Measurements from ENCODE around the gene RNF213.
A peak's percentile ranks its signal among the peaks of the same experiment; 100 is the strongest.
"Not testable (repeated sequence)": the region's sequence is repeated elsewhere in the genome, so short reads cannot be mapped to it uniquely, and the experiment has no call there.

Gene RNF213

GRCh38 chr17:80252871-80253270 lies 7.8 kb upstream of the RNF213 start:
- DNase-seq (ENCODE audit: low read depth) = peak; percentile 83

GRCh38 chr17:80253631-80254395 lies 6.8 kb upstream of the RNF213 start:
- no peak for DNase-seq (ENCODE audit: low read depth)

GRCh38 chr17:80254396-80255251 lies 6.0 kb upstream of the RNF213 start:
- DNase-seq (ENCODE audit: low read depth) = peak; percentile 69

- DNase-seq (ENCODE audit: low read depth) = no peak
Observed at GRCh38 chr17:80256034-80256350, 4.7 kb upstream of the RNF213 start.

- no peak for DNase-seq (ENCODE audit: low read depth)
Observed at GRCh38 chr17:80257716-80258213, 2.9 kb upstream of the RNF213 start.

- DNase-seq (ENCODE audit: low read depth) = not testable (repeated sequence)
Observed at GRCh38 chr17:80258296-80258695, 2.4 kb upstream of the RNF213 start.

GRCh38 chr17:80259457-80260068 lies 1.1 kb upstream of the RNF213 start:
- no peak for DNase-seq (ENCODE audit: low read depth)

- peak; percentile 73 for DNase-seq (ENCODE audit: low read depth)
Observed at GRCh38 chr17:80260069-80260535, 550 bp upstream of the RNF213 start.

GRCh38 chr17:80261159-80261894 lies 675 bp downstream of the RNF213 start:
- peak; percentile 54 for DNase-seq (ENCODE audit: low read depth)

GRCh38 chr17:80261895-80262279 lies 1.2 kb downstream of the RNF213 start:
- no peak for DNase-seq (ENCODE audit: low read depth)

- no peak for DNase-seq (ENCODE audit: low read depth)
Observed at GRCh38 chr17:80262291-80262690, 1.6 kb downstream of the RNF213 start.

GRCh38 chr17:80262775-80263244 lies 2.2 kb downstream of the RNF213 start:
- no peak for DNase-seq (ENCODE audit: low read depth)

GRCh38 chr17:80263253-80264204 lies 2.9 kb downstream of the RNF213 start:
- peak; percentile 88 for DNase-seq (ENCODE audit: low read depth)

- DNase-seq (ENCODE audit: low read depth) = peak; percentile 46
Observed at GRCh38 chr17:80264205-80265075, 3.8 kb downstream of the RNF213 start.

- DNase-seq (ENCODE audit: low read depth) = peak; percentile 70
Observed at GRCh38 chr17:80265205-80266068, 4.8 kb downstream of the RNF213 start.

- DNase-seq (ENCODE audit: low read depth) = no peak
Observed at GRCh38 chr17:80267391-80267790, 6.7 kb downstream of the RNF213 start.

GRCh38 chr17:80268427-80268826 lies 7.8 kb downstream of the RNF213 start:
- no peak for DNase-seq (ENCODE audit: low read depth)

GRCh38 chr17:80269405-80269807 lies 8.8 kb downstream of the RNF213 start:
- DNase-seq (ENCODE audit: low read depth) = no peak

GRCh38 chr17:80270104-80270503 lies 9.5 kb downstream of the RNF213 start:
- DNase-seq (ENCODE audit: low read depth) = no peak
